Heart right ventricle (tissue), 16 donors: ENCODE measurements around the gene FAM78B. TPM values are rescaled to one million over a fixed set of nuclear protein-coding genes. Genes with fewer than 3 reads are reported as not detected.

Experiments
- ATAC-seq, 8 donors: fragments of 200-7000 bp; cut with Tn5 transposase; one replicate each; pipeline ENCODE4 v1.9.1; 2020; ENCODE audit warnings: mild to moderate bottlenecking in 8 of 8, moderate library complexity in 8 of 8, moderate number of reproducible peaks in 1 of 8
- DNase-seq, 2 donors: peaks; one replicate each; pipeline ENCODE4 v3.0.0-alpha.2; 2020
- H3K27ac ChIP-seq, 10 donors: fragments of 200-600 bp; sonication (generic) in 2 of 10; one replicate each; pipeline versions ENCODE4 v1.5.0 to v1.8.0; 2020 to 2022; ENCODE audit warnings: mild to moderate bottlenecking in 3 of 10
- H3K27me3 ChIP-seq, 7 donors: fragments of 200-600 bp; one replicate each; pipeline ENCODE4 v1.8.0; 2021 to 2022; ENCODE audit warnings: mild to moderate bottlenecking in 2 of 7
- H3K36me3 ChIP-seq, 9 donors: fragments of 200-600 bp; sonication (generic) in 1 of 9; one replicate each; pipeline versions ENCODE4 v1.5.0 to v1.8.0; 2020 to 2022; ENCODE audit warnings: mild to moderate bottlenecking in 2 of 9
- H3K4me1 ChIP-seq, 9 donors: fragments of 200-600 bp; sonication (generic) in 1 of 9; one replicate each; pipeline versions ENCODE4 v1.5.0 to v1.8.0; 2020 to 2022; ENCODE audit warnings: mild to moderate bottlenecking in 4 of 9
- H3K4me3 ChIP-seq, 10 donors: fragments of 200-600 bp; sonication (generic) in 2 of 10; one replicate each; pipeline versions ENCODE4 v1.5.0 to v1.8.0; 2020 to 2022; ENCODE audit warnings: mild to moderate bottlenecking in 7 of 10, moderate library complexity in 2 of 10
- H3K9me3 ChIP-seq, 11 donors: fragments of 200-600 bp in 10 of 11; sonication (generic) in 2 of 11; one replicate each; pipeline versions ENCODE4 v1.5.0 to v1.8.0; 2013 to 2022; ENCODE audit warnings: mild to moderate bottlenecking in 2 of 11, control low read depth in 1 of 11, moderate library complexity in 1 of 11
- CTCF ChIP-seq, 9 donors: fragments of 200-600 bp; sonication (generic) in 2 of 9; IDR thresholded peaks; one replicate each; pipeline versions ENCODE4 v1.5.0 to v1.8.0; 2021 to 2022; ENCODE audit warnings: antibody characterized with exemption in 9 of 9, mild to moderate bottlenecking in 5 of 9, moderate library complexity in 1 of 9
- whole genome bisulfite sequencing, 2 donors: extraction: QIAGEN DNeasy Blood & Tissue Kit; methylation state at CpG; one replicate each; pipeline ENCODE4 v1.1.7; 2013; ENCODE audit warnings: inconsistent platforms in 1 of 2; 5-methylcytosine and 5-hydroxymethylcytosine counted together
- intact Hi-C, 10 donors: fragments of 100-400 bp; cut with DNase I; formaldehyde crosslinking; loops; one replicate each; pipeline versions ENCODE4 v1.11.1 to v1.14.2; 2022
- polyA plus RNA-seq, 2 donors: library from polyadenylated mRNA; stranded (reverse); fragments of 200-250 nt; gene quantifications; one replicate each; pipeline ENCODE4 v1.2.3, GENCODE V29; 2013
- total RNA-seq, 10 donors: library from RNA; stranded (reverse); fragmentation: NEBNext Ultra II Directional in 3 of 10; extraction: Animal tissue kit (Norgen Biotek cat#: 25700) in 3 of 10; gene quantifications; one replicate each; pipeline versions ENCODE4 v1.2.1 to v1.2.4, GENCODE V29; 2021 to 2023
- donor health status: Arrhythmogenic right ventricular cardiomyopathy.
- donor health status: ischemic (EF 13 %, LVEDD 7.1; RV severe dilation, severe dysfunction).
- donor health status: healthy with polysubstance abuse.
- donor health status: DM: no; HTN: yes; CAD: no.
- donor health status: DM: no; HTN: no; CAD: no.
- donor health status: ischemic (EF 25% LVEDD 6.9; RV normal size, moderate dysfunction).
- donor health status: ischemic (EF 25% LVEDD 5.7; RV mildly dilated, moderate dysfunction).
- donor health status: healthy.
- donor health status: DM: yes; HTN: yes; CAD: no.
- donor health status: Ischemic cardiomyopathy.
- donor health status: ischemic (EF 35%, LVEDD 5.7; RV mildly dilated, moderate dysfunction).
- donor health status: nonischemic (EF 11% LVEDD 7.7; RV severe dilation, severe dysfunction).
- donor health status: DM: yes; HTN: yes; CAD: no.
- donor health status: PGD.
- donor health status: ischemic (EF 29% LVEDD 5.4; RV normal size, mild dysfunction).
- donor health status: nonischemic (EF 23%, LVEDD 6.1; RV moderate dilation, normal function).

The FAM78B gene
- total and polyA plus RNA-seq, 12 donors: 1.4 to 5.4 (median 2.4) TPM

- intact Hi-C loops: loop anchor here in 1 of 10 donors (10.0 kb wide), 1 partner anchor 301 kb away; no protein-coding TSS in a partner anchor
- TF ChIP-seq CTCF (IDR thresholded peaks at IDR 0.05): peak in 5 of 9 donors; percentile 6 to 27 (median 17)
- 89 to 92% methylated on average over 7 of the region's 7 CpGs for WGBS, 2 donors
- H3K36me3 ChIP-seq: no peaks in the 10 kb centered on the region
- H3K9me3 ChIP-seq: peaks cover 0 to 14% (median 0%) of the 10 kb centered on the region in 11 donors
- H3K27me3 ChIP-seq: no peaks in the 10 kb centered on the region
- H3K27ac ChIP-seq: no peak overlapping the region
- H3K4me1 ChIP-seq: peaks cover 0 to 4% (median 0%) of the 10 kb centered on the region in 9 donors
- no peak for DNase-seq
- no peak for ATAC-seq
- no peak overlapping the region for H3K4me3 ChIP-seq
Observed at GRCh38 chr1:166133276-166133841, 33.4 kb downstream of the FAM78B start.

- H3K4me3 ChIP-seq: no peak overlapping the region
- no peaks in the 10 kb centered on the region for H3K27me3 ChIP-seq
- no peak overlapping the region for H3K27ac ChIP-seq
- DNase-seq: no peak
- intact Hi-C loops: loop anchor here in 1 of 10 donors (10.0 kb wide), 1 partner anchor 302 kb away; no protein-coding TSS in a partner anchor
- ATAC-seq: no peak
- H3K4me1 ChIP-seq: peaks cover 0 to 4% (median 0%) of the 10 kb centered on the region in 9 donors
- no peaks in the 10 kb centered on the region for H3K36me3 ChIP-seq
- H3K9me3 ChIP-seq: peaks cover 0 to 14% (median 0%) of the 10 kb centered on the region in 11 donors
- no peak for TF ChIP-seq CTCF (IDR thresholded peaks at IDR 0.05)
Observed at GRCh38 chr1:166132496-166132895, 34.3 kb downstream of the FAM78B start.

- WGBS, 2 donors: 93 to 96% methylated on average over 3 of the region's 3 CpGs
- Histone ChIP-seq H3K27ac (no peak overlapping the region), H3K36me3 (no peaks in the 10 kb centered on the region), H3K9me3 (peaks cover 0 to 14% (median 0%) of the 10 kb centered on the region in 11 donors), H3K4me1 (peaks cover 0 to 4% (median 0%) of the 10 kb centered on the region in 9 donors), H3K4me3 (no peak overlapping the region), H3K27me3 (no peaks in the 10 kb centered on the region)
- no peak for ATAC-seq
- intact Hi-C loops: no loop called here
- no peak for TF ChIP-seq CTCF (IDR thresholded peaks at IDR 0.05)
- no peak for DNase-seq
Observed at GRCh38 chr1:166129006-166129405, 37.8 kb downstream of the FAM78B start.

- no peak overlapping the region for H3K27ac ChIP-seq
- ATAC-seq: no peak
- no peak overlapping the region for H3K4me3 ChIP-seq
- H3K9me3 ChIP-seq: peaks cover 0 to 6% (median 0%) of the 10 kb centered on the region in 11 donors
- no peaks in the 10 kb centered on the region for H3K36me3 ChIP-seq
- no peak for DNase-seq
- no peak for TF ChIP-seq CTCF (IDR thresholded peaks at IDR 0.05)
- intact Hi-C loops: no loop called here
- H3K27me3 ChIP-seq: no peaks in the 10 kb centered on the region
- WGBS, 2 donors: 47 to 92% methylated on average over 1 of the region's 1 CpG
- peaks cover 0 to 4% (median 0%) of the 10 kb centered on the region in 9 donors for H3K4me1 ChIP-seq
Observed at GRCh38 chr1:166128195-166128594, 38.6 kb downstream of the FAM78B start.
